Measurements from ENCODE around the gene PIK3C2G.
"Not testable (repeated sequence)": the region's sequence is repeated elsewhere in the genome, so short reads cannot be mapped to it uniquely, and the experiment has no call there.

DNA sequence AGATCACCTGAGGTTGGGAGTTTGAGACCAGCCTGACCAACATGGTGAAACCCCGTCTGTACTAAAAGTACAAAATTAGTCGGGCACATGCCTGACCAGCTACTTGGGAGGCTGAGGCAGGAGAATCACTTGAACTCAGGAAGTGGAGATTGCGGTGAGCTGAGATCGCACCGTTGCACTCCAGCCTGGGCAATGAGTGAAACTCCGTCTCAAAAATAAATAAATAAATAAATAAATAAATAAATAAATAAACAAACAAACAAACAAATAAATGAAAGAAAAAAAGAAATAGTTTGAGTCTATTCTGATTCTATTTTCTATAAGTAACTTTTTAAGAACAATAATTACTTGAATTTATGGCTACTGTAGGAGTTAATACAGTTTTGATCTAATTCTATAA, 6.3 kb upstream of the PIK3C2G start:
- TF ChIP-seq, protein P1, sequence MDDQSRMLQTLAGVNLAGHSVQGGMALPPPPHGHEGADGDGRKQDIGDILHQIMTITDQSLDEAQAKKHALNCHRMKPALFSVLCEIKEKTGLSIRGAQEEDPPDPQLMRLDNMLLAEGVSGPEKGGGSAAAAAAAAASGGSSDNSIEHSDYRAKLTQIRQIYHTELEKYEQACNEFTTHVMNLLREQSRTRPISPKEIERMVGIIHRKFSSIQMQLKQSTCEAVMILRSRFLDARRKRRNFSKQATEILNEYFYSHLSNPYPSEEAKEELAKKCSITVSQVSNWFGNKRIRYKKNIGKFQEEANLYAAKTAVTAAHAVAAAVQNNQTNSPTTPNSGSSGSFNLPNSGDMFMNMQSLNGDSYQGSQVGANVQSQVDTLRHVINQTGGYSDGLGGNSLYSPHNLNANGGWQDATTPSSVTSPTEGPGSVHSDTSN (CRISPR knock-in tag; IDR thresholded peaks at IDR 0.05; ENCODE audit: borderline replicate concordance), result not testable (repeated sequence)
- TF ChIP-seq FOXK2 (IDR thresholded peaks at IDR 0.05); CENPT (CRISPR knock-in tag; IDR thresholded peaks at IDR 0.05; ENCODE audit: low read depth); NRL (CRISPR knock-in tag; IDR thresholded peaks at IDR 0.05; ENCODE audit: borderline replicate concordance); MYNN (CRISPR knock-in tag; IDR thresholded peaks at IDR 0.05; ENCODE audit: low read depth): not testable (repeated sequence)
- TF ChIP-seq, protein P2, sequence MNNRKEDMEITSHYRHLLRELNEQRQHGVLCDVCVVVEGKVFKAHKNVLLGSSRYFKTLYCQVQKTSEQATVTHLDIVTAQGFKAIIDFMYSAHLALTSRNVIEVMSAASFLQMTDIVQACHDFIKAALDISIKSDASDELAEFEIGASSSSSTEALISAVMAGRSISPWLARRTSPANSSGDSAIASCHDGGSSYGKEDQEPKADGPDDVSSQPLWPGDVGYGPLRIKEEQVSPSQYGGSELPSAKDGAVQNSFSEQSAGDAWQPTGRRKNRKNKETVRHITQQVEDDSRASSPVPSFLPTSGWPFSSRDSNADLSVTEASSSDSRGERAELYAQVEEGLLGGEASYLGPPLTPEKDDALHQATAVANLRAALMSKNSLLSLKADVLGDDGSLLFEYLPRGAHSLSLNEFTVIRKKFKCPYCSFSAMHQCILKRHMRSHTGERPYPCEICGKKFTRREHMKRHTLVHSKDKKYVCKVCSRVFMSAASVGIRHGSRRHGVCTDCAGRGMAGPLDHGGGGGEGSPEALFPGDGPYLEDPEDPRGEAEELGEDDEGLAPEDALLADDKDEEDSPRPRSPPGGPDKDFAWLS (CRISPR knock-in tag; IDR thresholded peaks at IDR 0.05; ENCODE audit: borderline replicate concordance), result not testable (repeated sequence)
